ENCODE data around the gene CEP97. TPM values are rescaled to one million over a fixed set of nuclear protein-coding genes. Genes with fewer than 3 reads are reported as not detected.

Gene CEP97
- total and polyA plus RNA-seq, 9 of the 15 experiments (the other 6 are each of a cell fraction or from before 2014, with no cell fraction given), result 2.0 to 10.1 (median 4.3) TPM

DNA sequence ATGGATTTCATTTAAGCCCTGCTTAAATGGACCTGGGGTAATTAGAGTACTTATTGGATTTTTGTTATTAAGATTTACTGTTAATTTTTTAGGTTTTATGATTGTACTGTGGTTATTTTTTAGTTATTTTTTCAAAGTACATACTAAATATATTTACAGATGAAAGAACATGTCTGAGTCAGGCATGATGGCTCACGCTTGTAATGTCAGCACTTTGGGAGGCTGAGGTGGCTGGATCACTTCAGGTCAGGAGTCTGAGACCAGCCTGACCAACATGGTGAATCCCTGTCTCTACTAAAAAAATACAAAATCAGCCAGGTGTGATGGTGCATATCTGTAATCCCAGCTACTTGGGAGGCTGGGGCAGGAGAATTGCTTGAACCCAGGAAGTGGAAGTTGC, 21.7 kb upstream of the CEP97 start (continued):
- TF ChIP-seq KLF6 (CRISPR knock-in tag; IDR thresholded peaks at IDR 0.05; ENCODE audit: borderline replicate concordance), result no peak
- TF ChIP-seq TAF15 (IDR thresholded peaks at IDR 0.05; ENCODE audit: low read depth, low read length), result no peak
- TF ChIP-seq CCNT2 (IDR thresholded peaks at IDR 0.05; ENCODE audit: borderline replicate concordance, extremely low read depth, insufficient read length, low read depth, low read length), result no peak

DNA sequence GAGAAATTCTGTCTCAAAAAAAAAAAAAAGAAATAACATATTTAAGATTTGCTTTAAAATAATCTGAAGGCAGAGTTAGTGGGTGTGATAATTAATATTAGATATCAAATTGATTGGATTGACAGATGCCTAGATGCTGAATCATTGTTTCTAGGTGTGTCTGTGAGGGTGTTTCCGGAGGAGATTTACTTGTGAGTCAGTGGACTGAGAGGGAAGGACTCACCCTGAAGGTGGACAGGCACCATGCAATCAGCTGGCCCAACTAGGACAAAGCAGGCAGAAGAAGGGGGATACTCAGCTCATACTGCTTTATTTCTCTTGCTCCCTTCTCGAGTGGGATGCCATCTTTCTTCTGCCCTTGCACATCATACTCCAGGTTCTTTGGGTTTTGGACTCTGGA, 21.2 kb upstream of the CEP97 start:
- Histone ChIP-seq H4K20me1 (replicated peaks; ENCODE audit: control insufficient read depth, insufficient read depth, low read length) (no peaks in the 10 kb centered on the region), H3K9me3 (replicated peaks; ENCODE audit: control insufficient read depth, insufficient read depth, low read depth, low read length) (no peaks in the 10 kb centered on the region), H3K9ac (ENCODE audit: insufficient read depth in 1 of 2, low read depth in 2 of 2, low read length in 2 of 2) (no peak overlapping the region), H3K4me3 (no peak overlapping the region), H2AFZ (ENCODE audit: low read depth, low read length) (no peak overlapping the region), H3K79me2 (ENCODE audit: control insufficient read depth, insufficient read depth, low read length) (no peaks in the 10 kb centered on the region), H3K4me1 (replicated peaks in 1 of 2; ENCODE audit: control insufficient read depth in 2 of 2, insufficient read depth in 2 of 2, low read length in 2 of 2) (no peaks in the 10 kb centered on the region; a peak in 1 of 5 replicates), H3K36me3 (ENCODE audit: control insufficient read depth, insufficient read depth, low read length) (no peaks in the 10 kb centered on the region), H3K27me3 (ENCODE audit: control insufficient read depth in 2 of 2, insufficient read depth in 2 of 2, low read length in 2 of 2) (no peaks in the 10 kb centered on the region), H3K27ac (ENCODE audit: extremely low read depth, low read depth, low read length) (no peak overlapping the region), H3K9me1 (ENCODE audit: control insufficient read depth, insufficient read depth, low read length) (no peaks in the 10 kb centered on the region), H3K4me2 (ENCODE audit: insufficient read depth, low read length) (no peak overlapping the region; the same call in 1 of the 2 replicates)
- FAIRE-seq (no peak), DNase-seq (ENCODE audit: extremely low read depth in 1 of 4, low spot score in 3 of 4) (no peak), ATAC-seq (peak; percentile 84)
- in situ Hi-C loops (cut with MboI), result no loop called here
- intact Hi-C loops (cut with micrococcal nuclease), result no loop called here
- BruUV-seq (replicated peaks), result no TSS peak
- CTCF ChIA-PET (ENCODE audit: low intra/inter-chr PET ratio), result no interaction called here
- 0% methylated on average over 1 of the region's 2 CpGs for WGBS (ENCODE audit: insufficient coverage, low coverage, missing lambda C conversion rate)
- POLR2A ChIA-PET, result interaction anchor here (0.6 kb wide), 1 partner anchor 20 kb away, joined by 3 read pairs; no protein-coding TSS in a partner anchor
- TF ChIP-seq U2AF2 (optimal IDR thresholded peaks at IDR 0.05; ENCODE audit: low read depth, low read length), result no peak
- TF ChIP-seq POLR2G (IDR thresholded peaks at IDR 0.05; ENCODE audit: low read depth, low read length), result no peak
- TF ChIP-seq ZFP30 (CRISPR knock-in tag; IDR thresholded peaks at IDR 0.05; ENCODE audit: borderline replicate concordance), result no peak
- no peak for TF ChIP-seq MTF1 (CRISPR knock-in tag; IDR thresholded peaks at IDR 0.05; ENCODE audit: borderline replicate concordance)
- no peak for TF ChIP-seq NR0B1 (IDR thresholded peaks at IDR 0.05; ENCODE audit: partially characterized antibody)
- no peak for TF ChIP-seq RFX5 (IDR thresholded peaks at IDR 0.05; ENCODE audit: low read depth, low read length)
- no peak for TF ChIP-seq CREB1 (IDR thresholded peaks at IDR 0.05)
- no peak for TF ChIP-seq CREB1 (CRISPR knock-in tag; IDR thresholded peaks at IDR 0.05)
- peak; percentile 69 for TF ChIP-seq NFE2 (IDR thresholded peaks at IDR 0.05; ENCODE audit: low read depth)
- no peak for TF ChIP-seq ZNF589 (CRISPR knock-in tag; IDR thresholded peaks at IDR 0.05; ENCODE audit: low read depth)
- TF ChIP-seq NR1H2 (CRISPR knock-in tag; IDR thresholded peaks at IDR 0.05), result no peak

All from K562 (cell line).